ENCODE measurements around the gene NLRC5.
"Not testable (repeated sequence)": the region's sequence is repeated elsewhere in the genome, so short reads cannot be mapped to it uniquely, and the experiment has no call there.

The NLRC5 gene

GRCh38 chr16:57004387-57005250 lies 15.3 kb downstream of the NLRC5 start:
- TF ChIP-seq CTCF (IDR thresholded peaks at IDR 0.05; ENCODE audit: low read depth, low read length) = no peak
- H3K4me3 ChIP-seq (ENCODE audit: low read depth, low read length) = no peak overlapping the region

DNA sequence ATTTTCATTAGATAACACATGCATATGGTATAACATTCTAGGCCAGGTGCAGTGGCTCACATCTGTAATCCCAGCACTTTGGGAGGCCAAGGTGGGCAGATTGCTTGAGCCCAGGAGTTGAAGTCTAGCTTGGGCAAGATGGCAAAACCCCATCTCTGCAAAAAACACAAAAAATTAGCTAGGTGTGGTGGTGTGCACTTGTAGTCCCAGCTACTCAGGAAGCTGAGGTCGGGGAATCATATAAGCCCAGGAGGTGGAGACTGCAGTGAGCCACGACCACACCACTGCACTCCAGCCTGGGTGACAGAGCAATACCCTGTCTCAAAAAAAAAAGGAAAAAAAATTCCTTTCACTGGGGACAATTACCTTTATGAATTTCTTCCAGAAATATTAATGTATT lies 16.2 kb downstream of the NLRC5 start:
- not testable (repeated sequence) for H3K4me3 ChIP-seq (ENCODE audit: low read depth, low read length)

GRCh38 chr16:57007050-57007449 lies 17.7 kb downstream of the NLRC5 start:
- H3K4me3 ChIP-seq (ENCODE audit: low read depth, low read length) = no peak overlapping the region
- TF ChIP-seq CTCF (IDR thresholded peaks at IDR 0.05; ENCODE audit: low read depth, low read length) = no peak

- no peak overlapping the region for H3K4me3 ChIP-seq (ENCODE audit: low read depth, low read length)
- TF ChIP-seq CTCF (IDR thresholded peaks at IDR 0.05; ENCODE audit: low read depth, low read length) = no peak
Measured at GRCh38 chr16:57007530-57007929, 18.2 kb downstream of the NLRC5 start.

DNA sequence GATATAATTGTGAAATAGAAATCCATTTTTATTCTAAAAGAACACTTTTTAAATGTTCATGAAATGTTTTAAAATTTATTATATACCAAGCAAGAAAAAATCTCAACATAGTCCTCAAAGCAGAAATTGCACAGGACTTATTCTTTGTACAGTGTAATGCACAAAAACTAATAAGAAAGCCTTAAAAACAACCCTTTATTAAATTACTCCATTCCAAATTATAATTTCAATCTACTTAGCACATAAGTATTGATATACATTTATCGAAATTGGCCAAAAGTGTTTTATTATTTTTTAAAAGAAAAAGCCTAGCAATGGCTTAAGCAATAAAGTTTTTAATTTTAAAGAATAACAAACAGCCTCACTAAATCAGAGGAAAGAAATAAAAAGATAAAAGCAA lies 19.1 kb downstream of the NLRC5 start:
- no peak for TF ChIP-seq CTCF (IDR thresholded peaks at IDR 0.05; ENCODE audit: low read depth, low read length)
- no peak overlapping the region for H3K4me3 ChIP-seq (ENCODE audit: low read depth, low read length)

DNA sequence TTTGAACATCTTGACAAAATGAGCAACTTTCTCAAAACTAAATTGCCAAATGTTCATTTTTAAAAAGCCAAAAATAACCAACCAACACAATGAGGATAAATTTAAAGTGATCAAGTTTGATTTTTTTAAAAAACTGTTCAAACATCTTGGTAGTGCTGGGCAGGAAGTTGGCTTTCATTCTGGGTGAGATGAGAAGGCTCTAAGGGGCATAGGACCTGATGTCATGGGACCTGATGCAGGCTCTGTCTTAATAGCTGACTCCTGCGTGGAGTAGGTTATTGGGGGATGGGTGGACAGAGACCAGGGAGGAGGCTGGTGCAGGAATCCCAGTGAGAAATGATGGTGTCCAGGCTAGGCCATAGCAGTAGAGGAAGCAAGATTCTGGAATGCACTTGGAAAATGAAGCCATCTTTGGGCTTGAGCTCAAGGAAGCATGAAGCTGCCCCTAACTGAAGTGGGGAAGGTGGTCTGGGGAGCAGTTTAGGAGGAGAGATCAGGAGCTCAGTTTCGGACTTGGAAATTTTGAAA lies 20.4 kb downstream of the NLRC5 start:
- H3K4me3 ChIP-seq (ENCODE audit: low read depth, low read length) = no peak overlapping the region
- no peak for TF ChIP-seq CTCF (IDR thresholded peaks at IDR 0.05; ENCODE audit: low read depth, low read length)

GRCh38 chr16:57012353-57012752 lies 23.0 kb downstream of the NLRC5 start:
- H3K4me3 ChIP-seq (ENCODE audit: low read depth, low read length) = no peak overlapping the region
- no peak for TF ChIP-seq CTCF (IDR thresholded peaks at IDR 0.05; ENCODE audit: low read depth, low read length)

Data from WI38 (cell line).